Peyer's patch (tissue), 4 donors: ENCODE measurements around the gene NPPB. TPM values are rescaled to one million over a fixed set of nuclear protein-coding genes. Genes with fewer than 3 reads are reported as not detected.

Source experiments
- DNase-seq, 3 donors: peaks; one replicate each; pipeline ENCODE4 v3.0.0-alpha.2; 2017 to 2019
- H3K27ac ChIP-seq, 4 donors: fragments of 200-600 bp; sonication (generic); one replicate each; pipeline ENCODE4 v1.5.1; 2016 to 2019
- H3K27me3 ChIP-seq, 2 donors: fragments of 200-600 bp; sonication (generic); one replicate each; pipeline ENCODE4 v1.5.1; 2019
- H3K36me3 ChIP-seq, 3 donors: fragments of 200-600 bp; sonication (generic); one replicate each; pipeline ENCODE4 v1.5.1; 2016 to 2019
- H3K4me1 ChIP-seq, 4 donors: fragments of 200-600 bp; sonication (generic); one replicate each; pipeline ENCODE4 v1.5.1; 2016 to 2019
- H3K4me3 ChIP-seq, 4 donors: fragments of 200-600 bp; sonication (generic); 1 replicate in 3 of 4; 2 replicates in 1 of 4; pipeline ENCODE4 v1.5.1; 2016 to 2019; ENCODE audit warnings: mild to moderate bottlenecking in 1 of 4
- H3K9me3 ChIP-seq, 4 donors: fragments of 200-600 bp; sonication (generic); one replicate each; pipeline ENCODE4 v1.5.1; 2016 to 2019; ENCODE audit warnings: mild to moderate bottlenecking in 1 of 4
- POLR2A ChIP-seq, 2 donors: fragments of 450-650 bp; IDR thresholded peaks; one replicate each; pipeline ENCODE4 v1.5.1; 2017; ENCODE audit warnings: antibody characterized with exemption in 2 of 2, mild to moderate bottlenecking in 2 of 2, moderate library complexity in 2 of 2
- total RNA-seq, 4 donors: library from RNA; depleted of rRNA; stranded (reverse); fragments of >200 nt; gene quantifications; one replicate each; pipeline ENCODE4 v1.1.0, GENCODE V29; 2016
- TF ChIP-seq, protein P1 (sequence below), 6 experiments: fragments of 450-650 bp in 4 of 6; fragments of 200-600 bp in 2 of 6; sonication (generic) in 1 of 6; IDR thresholded peaks; one replicate each; pipeline ENCODE4 v1.5.1; 2017 to 2019; ENCODE audit warnings: antibody characterized with exemption in 6 of 6, mild to moderate bottlenecking in 3 of 6, moderate library complexity in 1 of 6

NPPB gene
- total RNA-seq, 4 donors from 2014 or later: not detected

DNA sequence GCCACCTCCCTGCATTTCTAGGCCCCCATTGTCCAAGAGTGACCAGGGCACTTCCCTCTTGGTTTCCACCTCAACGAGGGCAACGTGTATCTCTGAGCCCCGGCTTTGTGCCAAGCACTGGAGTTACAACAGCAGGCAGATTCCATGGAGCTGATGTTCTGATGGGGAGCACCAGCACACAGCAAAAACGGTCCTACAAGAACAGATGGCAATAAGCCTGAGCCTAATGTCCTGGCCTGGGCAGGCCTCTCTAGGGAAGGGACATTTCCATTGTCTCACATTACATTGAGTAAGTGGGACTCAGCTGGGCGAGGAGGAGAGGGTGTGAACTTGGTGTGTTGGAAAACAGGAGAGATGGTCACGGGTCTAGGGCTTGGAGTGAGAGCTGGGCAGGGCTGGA, 27.2 kb upstream of the NPPB start:
- peaks cover 0 to 8% (median 0%) of the 10 kb centered on the region in 4 donors for H3K4me1 ChIP-seq
- H3K27ac ChIP-seq: no peak overlapping the region
- no peaks in the 10 kb centered on the region for H3K36me3 ChIP-seq
- H3K9me3 ChIP-seq: no peaks in the 10 kb centered on the region
- H3K4me3 ChIP-seq: no peak overlapping the region
- no peak for TF ChIP-seq POLR2A (IDR thresholded peaks at IDR 0.05)
- TF ChIP-seq, protein P1, sequence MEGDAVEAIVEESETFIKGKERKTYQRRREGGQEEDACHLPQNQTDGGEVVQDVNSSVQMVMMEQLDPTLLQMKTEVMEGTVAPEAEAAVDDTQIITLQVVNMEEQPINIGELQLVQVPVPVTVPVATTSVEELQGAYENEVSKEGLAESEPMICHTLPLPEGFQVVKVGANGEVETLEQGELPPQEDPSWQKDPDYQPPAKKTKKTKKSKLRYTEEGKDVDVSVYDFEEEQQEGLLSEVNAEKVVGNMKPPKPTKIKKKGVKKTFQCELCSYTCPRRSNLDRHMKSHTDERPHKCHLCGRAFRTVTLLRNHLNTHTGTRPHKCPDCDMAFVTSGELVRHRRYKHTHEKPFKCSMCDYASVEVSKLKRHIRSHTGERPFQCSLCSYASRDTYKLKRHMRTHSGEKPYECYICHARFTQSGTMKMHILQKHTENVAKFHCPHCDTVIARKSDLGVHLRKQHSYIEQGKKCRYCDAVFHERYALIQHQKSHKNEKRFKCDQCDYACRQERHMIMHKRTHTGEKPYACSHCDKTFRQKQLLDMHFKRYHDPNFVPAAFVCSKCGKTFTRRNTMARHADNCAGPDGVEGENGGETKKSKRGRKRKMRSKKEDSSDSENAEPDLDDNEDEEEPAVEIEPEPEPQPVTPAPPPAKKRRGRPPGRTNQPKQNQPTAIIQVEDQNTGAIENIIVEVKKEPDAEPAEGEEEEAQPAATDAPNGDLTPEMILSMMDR (IDR thresholded peaks at IDR 0.05): no peak
- no peaks in the 10 kb centered on the region for H3K27me3 ChIP-seq
- no peak for DNase-seq

DNA sequence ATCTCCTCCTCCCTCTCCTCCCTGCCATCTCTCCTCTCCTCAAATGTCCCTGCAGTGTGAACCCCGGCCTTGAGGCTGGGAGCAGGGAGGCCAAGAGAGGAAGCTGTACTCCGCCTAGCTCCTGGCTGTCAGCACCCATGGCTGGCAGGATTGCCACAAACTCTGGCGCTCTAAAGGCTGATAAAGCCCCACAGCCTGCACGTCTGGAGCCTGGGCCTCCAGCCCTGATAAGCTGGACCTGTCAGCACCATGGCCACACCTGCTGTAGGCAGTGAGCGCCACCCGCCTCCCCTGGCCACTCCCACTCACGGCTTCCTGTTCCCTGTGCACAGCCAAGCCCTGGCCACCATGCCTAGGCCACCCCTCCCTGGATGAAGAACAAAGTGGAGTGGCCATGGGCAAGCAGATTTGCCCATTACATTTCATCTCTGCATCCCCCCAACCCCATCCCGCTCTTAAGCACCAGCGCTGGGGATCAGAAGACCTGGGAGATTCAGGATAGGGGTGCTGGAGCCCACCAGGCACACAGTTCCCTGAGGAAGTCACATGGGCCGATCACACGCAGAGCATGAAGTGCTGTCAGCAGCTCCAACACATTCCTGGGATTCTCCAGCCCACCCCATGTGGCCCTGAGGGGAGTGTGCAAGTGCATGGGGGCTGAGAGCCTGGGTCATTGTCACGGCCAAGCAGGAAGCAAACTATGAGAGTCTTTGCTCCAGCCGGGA, 24.2 kb upstream of the NPPB start:
- Histone ChIP-seq H3K36me3 (no peaks in the 10 kb centered on the region), H3K27ac (no peak overlapping the region), H3K9me3 (no peaks in the 10 kb centered on the region), H3K27me3 (no peaks in the 10 kb centered on the region), H3K4me1 (peaks cover 0 to 11% (median 0%) of the 10 kb centered on the region in 4 donors), H3K4me3 (no peak overlapping the region)
- TF ChIP-seq, protein P1 (IDR thresholded peaks at IDR 0.05): no peak
- no peak for TF ChIP-seq POLR2A (IDR thresholded peaks at IDR 0.05)
- DNase-seq: peak in 2 of 3 donors; percentile 64 to 75

DNA sequence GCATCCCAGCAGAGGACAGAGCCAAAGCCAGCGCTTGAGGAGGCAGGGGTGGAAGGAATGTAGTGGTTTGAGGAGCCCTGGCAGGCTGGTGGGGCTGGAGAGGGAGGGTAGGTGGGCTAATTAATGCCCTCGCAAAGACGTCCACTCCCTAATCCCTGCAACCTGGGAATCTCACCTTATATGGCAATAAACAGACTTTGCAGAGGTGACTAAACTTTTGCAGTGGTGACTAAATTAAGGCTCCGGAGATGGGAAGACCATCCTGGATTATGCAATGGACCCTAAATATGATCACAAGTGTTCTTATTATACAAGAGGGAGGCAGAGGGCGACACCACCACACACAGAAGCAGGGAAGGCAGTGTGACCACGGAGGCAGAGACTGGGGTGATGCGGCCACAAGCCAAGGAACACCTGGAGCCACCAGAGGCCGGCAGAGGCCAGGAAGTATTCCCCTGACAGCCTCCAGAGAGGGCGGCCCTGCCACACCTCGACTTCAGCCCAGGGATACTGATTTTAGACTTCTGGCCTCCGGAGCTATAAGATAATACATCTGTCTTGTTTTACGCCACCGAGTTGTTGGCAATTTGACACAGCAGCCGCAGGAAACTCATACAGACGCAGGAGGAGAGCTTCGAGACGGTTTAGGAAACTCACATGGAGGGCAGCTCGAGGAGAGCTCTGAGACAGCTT, 23.1 kb upstream of the NPPB start:
- Histone ChIP-seq H3K4me1 (peaks cover 0 to 11% (median 0%) of the 10 kb centered on the region in 4 donors), H3K4me3 (no peak overlapping the region), H3K27ac (no peak overlapping the region), H3K9me3 (no peaks in the 10 kb centered on the region), H3K36me3 (no peaks in the 10 kb centered on the region), H3K27me3 (no peaks in the 10 kb centered on the region)
- no peak for DNase-seq
- TF ChIP-seq, protein P1 (IDR thresholded peaks at IDR 0.05): no peak
- no peak for TF ChIP-seq POLR2A (IDR thresholded peaks at IDR 0.05)

DNA sequence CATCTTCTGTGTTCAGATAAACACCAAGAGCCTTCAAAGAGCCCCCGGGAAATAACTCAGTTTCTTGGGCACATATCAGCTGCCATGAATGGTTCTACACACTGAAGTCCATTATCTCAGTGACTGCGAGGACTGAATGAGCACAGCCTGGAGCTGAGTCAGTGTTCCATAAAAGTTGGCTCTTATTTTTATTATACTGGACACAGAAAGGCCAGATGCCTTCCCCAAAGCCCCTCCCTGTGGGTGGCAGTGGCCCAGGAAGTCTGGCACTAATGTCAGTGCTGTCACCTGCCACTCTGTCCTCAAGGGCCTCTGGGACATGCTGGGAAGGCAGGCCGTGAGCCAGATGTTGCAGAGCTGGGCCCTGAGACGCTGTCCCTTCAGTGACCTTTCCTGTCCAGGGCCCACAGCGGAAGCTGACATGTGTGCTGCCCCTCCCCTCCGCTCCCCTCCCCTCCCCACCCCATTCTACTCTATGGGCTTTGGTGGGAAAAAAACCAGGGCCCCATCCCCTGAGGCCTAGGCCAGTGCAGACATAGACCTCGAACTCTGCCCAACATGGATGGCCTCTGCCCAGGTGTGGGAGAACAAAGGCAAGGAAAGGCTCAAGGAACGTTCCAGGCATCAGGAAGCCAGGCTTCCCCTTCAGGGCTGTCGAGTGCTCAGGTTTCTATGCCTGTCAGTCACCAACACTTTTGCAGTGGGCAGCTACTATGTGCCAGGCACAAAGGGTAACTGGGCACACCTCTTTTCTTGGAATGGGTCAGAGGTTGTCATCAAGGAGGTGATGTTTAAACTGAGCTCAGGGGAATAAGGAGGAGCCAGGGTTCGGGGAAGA, 22.4 kb upstream of the NPPB start:
- H3K27ac ChIP-seq: no peak overlapping the region
- DNase-seq: no peak
- H3K4me1 ChIP-seq: peaks cover 0 to 11% (median 0%) of the 10 kb centered on the region in 4 donors
- no peaks in the 10 kb centered on the region for H3K36me3 ChIP-seq
- no peak overlapping the region for H3K4me3 ChIP-seq
- no peak for TF ChIP-seq POLR2A (IDR thresholded peaks at IDR 0.05)
- TF ChIP-seq, protein P1 (IDR thresholded peaks at IDR 0.05): no peak
- no peaks in the 10 kb centered on the region for H3K9me3 ChIP-seq
- H3K27me3 ChIP-seq: no peaks in the 10 kb centered on the region

DNA sequence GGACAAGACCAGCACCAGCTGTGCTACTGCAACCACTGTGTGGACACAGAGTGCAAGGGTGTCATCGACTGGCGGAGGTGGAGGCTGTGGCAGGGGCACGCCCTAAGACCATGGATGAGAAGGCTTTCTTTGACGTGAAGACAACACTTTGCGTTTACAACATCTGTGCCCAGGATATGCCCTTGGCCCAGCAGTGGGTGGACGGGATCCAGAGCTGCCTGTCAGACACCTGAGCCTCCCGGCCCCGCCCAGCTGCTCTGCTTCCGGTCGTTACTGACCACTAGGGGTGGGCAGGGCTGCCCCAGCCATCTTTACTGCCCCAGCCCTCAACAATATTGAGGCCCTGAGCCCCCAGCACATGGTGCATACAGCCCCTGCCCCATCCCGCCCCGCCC, 21.4 kb upstream of the NPPB start:
- H3K27me3 ChIP-seq: no peaks in the 10 kb centered on the region
- H3K4me3 ChIP-seq: no peak overlapping the region
- peak overlapping the region in 1 of 4 donors; percentile 39 for H3K27ac ChIP-seq
- peaks cover 0 to 11% (median 0%) of the 10 kb centered on the region in 4 donors for H3K4me1 ChIP-seq
- no peaks in the 10 kb centered on the region for H3K36me3 ChIP-seq
- TF ChIP-seq, protein P1 (IDR thresholded peaks at IDR 0.05): no peak
- no peak for TF ChIP-seq POLR2A (IDR thresholded peaks at IDR 0.05)
- no peaks in the 10 kb centered on the region for H3K9me3 ChIP-seq
- no peak for DNase-seq
